GM23338 (cell line): ENCODE measurements around the gene HHIPL1. TPM values are rescaled to one million over a fixed set of nuclear protein-coding genes. Genes with fewer than 3 reads are reported as not detected.

Experiments
- ATAC-seq: fragments of 200-7000 bp; cut with Tn5 transposase; 3 replicates; pipeline ENCODE4 v1.9.1; 2020
- DNase-seq: peaks from one replicate; pipeline ENCODE4 v3.0.0-alpha.2; 2015; ENCODE audit warnings: low spot score
- H2AFZ ChIP-seq: fragments of 200-600 bp; sonication (generic); 2 replicates; pipeline ENCODE4 v1.8.0; 2016; ENCODE audit warnings: antibody characterized with exemption, mild to moderate bottlenecking, moderate library complexity
- H3F3A ChIP-seq: fragments of 200-600 bp; sonication (generic); replicated peaks from 2 replicates; pipeline ENCODE4 v1.8.0; 2017; ENCODE audit warnings: antibody characterized with exemption, mixed run types, low read depth
- H3K27ac ChIP-seq: fragments of 200-600 bp; sonication (generic); 2 replicates; pipeline ENCODE4 v1.6.1; 2016; ENCODE audit warnings: low read depth
- H3K27me3 ChIP-seq: fragments of 200-600 bp; sonication (generic); 2 replicates; pipeline ENCODE4 v1.8.0; 2016; ENCODE audit warnings: mild to moderate bottlenecking, mixed run types, moderate library complexity; ENCODE audit not compliant: insufficient read depth
- H3K36me3 ChIP-seq: fragments of 200-600 bp; sonication (generic); 2 replicates; pipeline ENCODE4 v1.8.0; 2016; ENCODE audit warnings: mild to moderate bottlenecking; ENCODE audit not compliant: insufficient read depth
- H3K4me1 ChIP-seq: fragments of 200-600 bp; sonication (generic); 2 replicates; pipeline ENCODE4 v1.8.0; 2016; ENCODE audit warnings: mild to moderate bottlenecking, moderate library complexity; ENCODE audit not compliant: insufficient read depth
- H3K4me2 ChIP-seq: fragments of 200-600 bp; sonication (generic); 2 replicates; pipeline ENCODE4 v1.7.1; 2017; ENCODE audit warnings: mixed run types
- H3K4me3 ChIP-seq: fragments of 200-600 bp; sonication (generic); 2 replicates; pipeline ENCODE4 v1.6.1; 2016; ENCODE audit warnings: mixed run types
- H3K79me2 ChIP-seq: fragments of 200-600 bp; sonication (generic); replicated peaks from 2 replicates; pipeline ENCODE4 v1.8.0; 2017; ENCODE audit warnings: mild to moderate bottlenecking; ENCODE audit not compliant: insufficient read depth
- H3K9me2 ChIP-seq: fragments of 200-600 bp; sonication (generic); 2 replicates; pipeline ENCODE4 v1.8.0; 2017; ENCODE audit not compliant: insufficient read depth
- H4K20me1 ChIP-seq: fragments of 200-600 bp; sonication (generic); replicated peaks from 2 replicates; pipeline ENCODE4 v1.8.0; 2017; ENCODE audit warnings: mild to moderate bottlenecking; ENCODE audit not compliant: insufficient read depth
- H3K27ac Mint-ChIP-seq: 2 replicates; pipeline ENCODE4 v1.8.0; 2020; ENCODE audit warnings: inconsistent platforms, mild to moderate bottlenecking, moderate library complexity, mixed read lengths
- H3K27me3 Mint-ChIP-seq: 3 replicates; pipeline ENCODE4 v1.8.0; 2022; ENCODE audit warnings: low read depth, mild to moderate bottlenecking, moderate library complexity, mixed read lengths, inconsistent platforms; ENCODE audit not compliant: insufficient read depth, poor library complexity
- H3K36me3 Mint-ChIP-seq: 3 replicates; pipeline ENCODE4 v1.8.0; 2021; ENCODE audit warnings: low read depth, mild to moderate bottlenecking, inconsistent platforms, moderate library complexity, mixed read lengths
- H3K4me1 Mint-ChIP-seq: 3 replicates; pipeline ENCODE4 v1.8.0; 2020; ENCODE audit warnings: mild to moderate bottlenecking, inconsistent platforms, mixed read lengths
- H3K4me3 Mint-ChIP-seq: 3 replicates; pipeline ENCODE4 v1.8.0; 2021; ENCODE audit warnings: moderate library complexity, mild to moderate bottlenecking, inconsistent platforms, mixed read lengths
- H3K9me3 Mint-ChIP-seq: 3 replicates; pipeline ENCODE4 v1.8.0; 2020; ENCODE audit warnings: moderate library complexity, mild to moderate bottlenecking, inconsistent platforms, mixed read lengths
- CREB1 ChIP-seq: fragments of 250-450 bp; sonication (Bioruptor Pico); IDR thresholded peaks from 2 replicates; pipeline ENCODE4 v1.5.0; 2020; ENCODE audit warnings: low read depth, mild to moderate bottlenecking, moderate library complexity
- EZH2 ChIP-seq: fragments of 200-600 bp; sonication (generic); IDR thresholded peaks from one replicate; pipeline ENCODE4 v1.8.0; 2017; ENCODE audit warnings: antibody characterized with exemption, mild to moderate bottlenecking, low read depth; ENCODE audit not compliant: unreplicated experiment
- JUNB ChIP-seq: IDR thresholded peaks from one replicate; pipeline ENCODE4 v1.6.1; 2016; ENCODE audit warnings: antibody characterized with exemption; ENCODE audit not compliant: unreplicated experiment
- NANOG ChIP-seq: IDR thresholded peaks from 2 replicates; pipeline ENCODE4 v1.6.1; 2016; ENCODE audit warnings: antibody characterized with exemption, borderline replicate concordance
- ZNF114 ChIP-seq: fragments of 250-450 bp; sonication (Bioruptor Pico); IDR thresholded peaks from 2 replicates; pipeline ENCODE4 v1.5.0; 2020; ENCODE audit warnings: mild to moderate bottlenecking, moderate library complexity
- ZNF331 ChIP-seq: fragments of 250-450 bp; sonication (Bioruptor Pico); IDR thresholded peaks from 2 replicates; pipeline ENCODE4 v1.5.0; 2020; ENCODE audit warnings: low read depth, mild to moderate bottlenecking, moderate library complexity
- polyA plus RNA-seq: library from polyadenylated mRNA; unstranded; fragments of >200 nt; fragmentation: Nextera tagmentation; extraction: Ambion mirVana; gene quantifications from 2 replicates; pipeline ENCODE4 v1.2.1, GENCODE V29; 2016
- total RNA-seq: library from RNA; depleted of rRNA; stranded (reverse); fragments of >200 nt; shearing (Covaris generic); gene quantifications from 2 replicates; pipeline ENCODE4 v1.2.3, GENCODE V29; 2014
- TF ChIP-seq, protein P1 (sequence below): fragments of 250-450 bp; sonication (Bioruptor Pico); IDR thresholded peaks from 2 replicates; pipeline ENCODE4 v1.5.0; 2020; ENCODE audit warnings: mild to moderate bottlenecking, moderate library complexity
- TF ChIP-seq, protein P2 (sequence below): IDR thresholded peaks from one replicate; pipeline ENCODE4 v1.6.1; 2018; ENCODE audit warnings: antibody characterized with exemption; ENCODE audit not compliant: unreplicated experiment

The HHIPL1 gene
- total and polyA plus RNA-seq, 2 experiments from 2014 or later: 1.9 to 2.0 TPM

DNA sequence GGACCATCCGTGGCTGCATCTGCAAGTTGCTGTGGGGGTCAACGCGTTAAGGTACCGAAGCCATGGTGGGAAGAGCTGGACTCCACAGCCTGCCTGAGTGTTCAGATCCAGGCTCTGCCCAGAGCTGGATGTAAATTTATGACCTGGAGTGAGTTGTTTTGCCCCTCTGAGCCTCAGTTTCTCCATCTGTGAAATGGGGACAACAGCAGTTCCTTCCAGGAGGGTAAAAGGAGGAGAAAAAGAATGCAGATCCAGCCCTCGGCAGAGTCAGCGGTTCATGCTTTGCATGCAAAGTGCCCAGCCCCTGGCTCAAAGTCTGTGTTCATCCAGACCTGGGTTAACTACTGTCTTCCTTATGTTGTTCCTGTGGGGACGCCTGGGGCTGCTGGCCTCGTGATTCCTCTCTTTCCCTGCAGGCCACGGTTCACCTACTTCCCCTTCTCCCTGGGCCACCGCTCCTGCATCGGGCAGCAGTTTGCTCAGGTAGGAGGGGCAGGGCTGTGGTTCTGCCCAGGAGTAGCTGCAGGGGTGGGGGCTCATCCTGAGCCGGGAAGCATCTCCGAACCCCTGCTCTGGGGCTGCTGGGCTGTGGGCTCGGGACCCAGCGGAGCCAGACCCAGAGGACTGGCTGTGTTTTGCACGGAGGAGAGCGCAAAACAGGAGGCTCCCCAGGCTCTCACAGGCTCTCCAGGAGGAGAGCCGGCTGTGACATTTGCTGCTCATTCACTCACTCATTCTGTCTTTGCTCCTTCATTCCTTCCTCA lies 81.0 kb downstream of the HHIPL1 start (continued):
- TF ChIP-seq, protein P1, sequence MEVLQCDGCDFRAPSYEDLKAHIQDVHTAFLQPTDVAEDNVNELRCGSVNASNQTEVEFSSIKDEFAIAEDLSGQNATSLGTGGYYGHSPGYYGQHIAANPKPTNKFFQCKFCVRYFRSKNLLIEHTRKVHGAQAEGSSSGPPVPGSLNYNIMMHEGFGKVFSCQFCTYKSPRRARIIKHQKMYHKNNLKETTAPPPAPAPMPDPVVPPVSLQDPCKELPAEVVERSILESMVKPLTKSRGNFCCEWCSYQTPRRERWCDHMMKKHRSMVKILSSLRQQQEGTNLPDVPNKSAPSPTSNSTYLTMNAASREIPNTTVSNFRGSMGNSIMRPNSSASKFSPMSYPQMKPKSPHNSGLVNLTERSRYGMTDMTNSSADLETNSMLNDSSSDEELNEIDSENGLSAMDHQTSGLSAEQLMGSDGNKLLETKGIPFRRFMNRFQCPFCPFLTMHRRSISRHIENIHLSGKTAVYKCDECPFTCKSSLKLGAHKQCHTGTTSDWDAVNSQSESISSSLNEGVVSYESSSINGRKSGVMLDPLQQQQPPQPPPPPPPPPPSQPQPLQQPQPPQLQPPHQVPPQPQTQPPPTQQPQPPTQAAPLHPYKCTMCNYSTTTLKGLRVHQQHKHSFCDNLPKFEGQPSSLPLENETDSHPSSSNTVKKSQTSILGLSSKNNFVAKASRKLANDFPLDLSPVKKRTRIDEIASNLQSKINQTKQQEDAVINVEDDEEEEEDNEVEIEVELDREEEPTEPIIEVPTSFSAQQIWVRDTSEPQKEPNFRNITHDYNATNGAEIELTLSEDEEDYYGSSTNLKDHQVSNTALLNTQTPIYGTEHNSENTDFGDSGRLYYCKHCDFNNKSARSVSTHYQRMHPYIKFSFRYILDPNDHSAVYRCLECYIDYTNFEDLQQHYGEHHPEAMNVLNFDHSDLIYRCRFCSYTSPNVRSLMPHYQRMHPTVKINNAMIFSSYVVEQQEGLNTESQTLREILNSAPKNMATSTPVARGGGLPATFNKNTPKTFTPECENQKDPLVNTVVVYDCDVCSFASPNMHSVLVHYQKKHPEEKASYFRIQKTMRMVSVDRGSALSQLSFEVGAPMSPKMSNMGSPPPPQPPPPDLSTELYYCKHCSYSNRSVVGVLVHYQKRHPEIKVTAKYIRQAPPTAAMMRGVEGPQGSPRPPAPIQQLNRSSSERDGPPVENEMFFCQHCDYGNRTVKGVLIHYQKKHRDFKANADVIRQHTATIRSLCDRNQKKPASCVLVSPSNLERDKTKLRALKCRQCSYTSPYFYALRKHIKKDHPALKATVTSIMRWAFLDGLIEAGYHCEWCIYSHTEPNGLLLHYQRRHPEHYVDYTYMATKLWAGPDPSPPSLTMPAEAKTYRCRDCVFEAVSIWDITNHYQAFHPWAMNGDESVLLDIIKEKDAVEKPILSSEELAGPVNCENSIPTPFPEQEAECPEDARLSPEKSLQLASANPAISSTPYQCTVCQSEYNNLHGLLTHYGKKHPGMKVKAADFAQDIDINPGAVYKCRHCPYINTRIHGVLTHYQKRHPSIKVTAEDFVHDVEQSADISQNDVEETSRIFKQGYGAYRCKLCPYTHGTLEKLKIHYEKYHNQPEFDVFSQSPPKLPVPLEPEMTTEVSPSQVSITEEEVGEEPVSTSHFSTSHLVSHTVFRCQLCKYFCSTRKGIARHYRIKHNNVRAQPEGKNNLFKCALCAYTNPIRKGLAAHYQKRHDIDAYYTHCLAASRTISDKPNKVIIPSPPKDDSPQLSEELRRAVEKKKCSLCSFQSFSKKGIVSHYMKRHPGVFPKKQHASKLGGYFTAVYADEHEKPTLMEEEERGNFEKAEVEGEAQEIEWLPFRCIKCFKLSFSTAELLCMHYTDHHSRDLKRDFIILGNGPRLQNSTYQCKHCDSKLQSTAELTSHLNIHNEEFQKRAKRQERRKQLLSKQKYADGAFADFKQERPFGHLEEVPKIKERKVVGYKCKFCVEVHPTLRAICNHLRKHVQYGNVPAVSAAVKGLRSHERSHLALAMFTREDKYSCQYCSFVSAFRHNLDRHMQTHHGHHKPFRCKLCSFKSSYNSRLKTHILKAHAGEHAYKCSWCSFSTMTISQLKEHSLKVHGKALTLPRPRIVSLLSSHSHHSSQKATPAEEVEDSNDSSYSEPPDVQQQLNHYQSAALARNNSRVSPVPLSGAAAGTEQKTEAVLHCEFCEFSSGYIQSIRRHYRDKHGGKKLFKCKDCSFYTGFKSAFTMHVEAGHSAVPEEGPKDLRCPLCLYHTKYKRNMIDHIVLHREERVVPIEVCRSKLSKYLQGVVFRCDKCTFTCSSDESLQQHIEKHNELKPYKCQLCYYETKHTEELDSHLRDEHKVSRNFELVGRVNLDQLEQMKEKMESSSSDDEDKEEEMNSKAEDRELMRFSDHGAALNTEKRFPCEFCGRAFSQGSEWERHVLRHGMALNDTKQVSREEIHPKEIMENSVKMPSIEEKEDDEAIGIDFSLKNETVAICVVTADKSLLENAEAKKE: no peak

DNA sequence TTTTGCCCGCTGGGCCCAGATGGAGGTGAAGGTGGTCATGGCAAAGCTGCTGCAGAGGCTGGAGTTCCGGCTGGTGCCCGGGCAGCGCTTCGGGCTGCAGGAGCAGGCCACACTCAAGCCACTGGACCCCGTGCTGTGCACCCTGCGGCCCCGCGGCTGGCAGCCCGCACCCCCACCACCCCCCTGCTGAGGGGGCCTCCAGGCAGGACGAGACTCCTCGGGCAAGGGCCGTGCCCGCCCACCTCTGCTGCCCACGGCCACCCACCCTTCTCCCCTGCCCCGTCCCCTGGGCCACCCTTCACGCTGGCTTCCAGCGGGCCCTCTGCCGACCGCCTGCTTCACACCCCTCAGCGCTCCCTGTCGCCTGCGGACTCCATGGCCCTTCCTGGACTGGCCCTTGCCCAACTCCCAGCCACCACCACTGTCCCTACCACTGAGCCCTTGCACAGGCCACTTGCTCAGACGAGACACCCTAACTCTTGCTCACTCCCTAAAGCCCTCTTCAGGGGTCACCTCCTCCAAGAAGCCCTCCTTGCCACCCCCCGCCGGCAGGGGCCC lies 81.7 kb downstream of the HHIPL1 start:
- H3K9me2 ChIP-seq: no peaks in the 10 kb centered on the region
- Mint-ChIP-seq H3K9me3 (no peaks in the 10 kb centered on the region), H3K27ac (no peak overlapping the region), H3K4me1 (peaks cover 2% of the 10 kb centered on the region; the same call in 2 of the 3 replicates), H3K4me3 (no peak overlapping the region), H3K27me3 (peaks cover 13% of the 10 kb centered on the region), H3K36me3 (no peaks in the 10 kb centered on the region)
- H3F3A ChIP-seq: 0 out of 2 replicates have a peak, but pooled peaks cover 4% of the 10 kb centered on the region
- H3K27ac ChIP-seq: no peak overlapping the region
- peaks cover 5% of the 10 kb centered on the region for H3K4me1 ChIP-seq
- no peaks in the 10 kb centered on the region for H3K79me2 ChIP-seq
- H3K27me3 ChIP-seq: no peaks in the 10 kb centered on the region
- TF ChIP-seq ZNF114 (CRISPR knock-in tag) (no peak), CREB1 (CRISPR knock-in tag) (no peak), JUNB (no peak), ZNF331 (CRISPR knock-in tag) (no peak), EZH2 (no peak), NANOG (no peak)
- TF ChIP-seq, protein P2, sequence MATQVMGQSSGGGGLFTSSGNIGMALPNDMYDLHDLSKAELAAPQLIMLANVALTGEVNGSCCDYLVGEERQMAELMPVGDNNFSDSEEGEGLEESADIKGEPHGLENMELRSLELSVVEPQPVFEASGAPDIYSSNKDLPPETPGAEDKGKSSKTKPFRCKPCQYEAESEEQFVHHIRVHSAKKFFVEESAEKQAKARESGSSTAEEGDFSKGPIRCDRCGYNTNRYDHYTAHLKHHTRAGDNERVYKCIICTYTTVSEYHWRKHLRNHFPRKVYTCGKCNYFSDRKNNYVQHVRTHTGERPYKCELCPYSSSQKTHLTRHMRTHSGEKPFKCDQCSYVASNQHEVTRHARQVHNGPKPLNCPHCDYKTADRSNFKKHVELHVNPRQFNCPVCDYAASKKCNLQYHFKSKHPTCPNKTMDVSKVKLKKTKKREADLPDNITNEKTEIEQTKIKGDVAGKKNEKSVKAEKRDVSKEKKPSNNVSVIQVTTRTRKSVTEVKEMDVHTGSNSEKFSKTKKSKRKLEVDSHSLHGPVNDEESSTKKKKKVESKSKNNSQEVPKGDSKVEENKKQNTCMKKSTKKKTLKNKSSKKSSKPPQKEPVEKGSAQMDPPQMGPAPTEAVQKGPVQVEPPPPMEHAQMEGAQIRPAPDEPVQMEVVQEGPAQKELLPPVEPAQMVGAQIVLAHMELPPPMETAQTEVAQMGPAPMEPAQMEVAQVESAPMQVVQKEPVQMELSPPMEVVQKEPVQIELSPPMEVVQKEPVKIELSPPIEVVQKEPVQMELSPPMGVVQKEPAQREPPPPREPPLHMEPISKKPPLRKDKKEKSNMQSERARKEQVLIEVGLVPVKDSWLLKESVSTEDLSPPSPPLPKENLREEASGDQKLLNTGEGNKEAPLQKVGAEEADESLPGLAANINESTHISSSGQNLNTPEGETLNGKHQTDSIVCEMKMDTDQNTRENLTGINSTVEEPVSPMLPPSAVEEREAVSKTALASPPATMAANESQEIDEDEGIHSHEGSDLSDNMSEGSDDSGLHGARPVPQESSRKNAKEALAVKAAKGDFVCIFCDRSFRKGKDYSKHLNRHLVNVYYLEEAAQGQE: no peak
- no peaks in the 10 kb centered on the region for H3K36me3 ChIP-seq
- no peaks in the 10 kb centered on the region for H4K20me1 ChIP-seq
- no peak overlapping the region; the same call in 1 of the 2 replicates for H3K4me2 ChIP-seq
- H3K4me3 ChIP-seq: no peak overlapping the region
- ATAC-seq (no peak), DNase-seq (no peak)
- no peak overlapping the region for H2AFZ ChIP-seq
